Neural progenitor cell (in vitro differentiated cells): ENCODE data around the gene CPB2. TPM values are rescaled to one million over a fixed set of nuclear protein-coding genes. Genes with fewer than 3 reads are reported as not detected.

Source experiments
- DNase-seq: peaks from one replicate; pipeline ENCODE4 v3.0.0-alpha.2; 2016; ENCODE audit warnings: low spot score
- H2AFZ ChIP-seq: fragments of 200-600 bp; sonication (generic); replicated peaks from 2 replicates; pipeline ENCODE4 v1.6.1; 2016; ENCODE audit warnings: antibody characterized with exemption
- H3F3A ChIP-seq: fragments of 200-600 bp; sonication (generic); 2 replicates; pipeline ENCODE4 v1.6.1; 2016; ENCODE audit warnings: antibody characterized with exemption, low read depth
- H3K27ac ChIP-seq: fragments of 200-600 bp; sonication (generic); 2 replicates; pipeline ENCODE4 v1.5.1; 2016; ENCODE audit warnings: mild to moderate bottlenecking
- H3K27me3 ChIP-seq: fragments of 200-600 bp; sonication (generic); 2 replicates; pipeline ENCODE4 v1.6.1; 2016; ENCODE audit warnings: mild to moderate bottlenecking, moderate library complexity
- H3K36me3 ChIP-seq: fragments of 200-600 bp; sonication (generic); 2 replicates; pipeline ENCODE4 v1.5.1; 2016
- H3K4me1 ChIP-seq: fragments of 200-600 bp; sonication (generic); 2 replicates; pipeline ENCODE4 v1.6.1; 2016; ENCODE audit warnings: mixed run types
- H3K4me2 ChIP-seq: fragments of 200-600 bp; sonication (generic); 2 replicates; pipeline ENCODE4 v1.6.1; 2016
- H3K4me3 ChIP-seq: fragments of 200-600 bp; sonication (generic); 2 replicates; pipeline ENCODE4 v1.5.1; 2016
- H3K79me2 ChIP-seq: fragments of 200-600 bp; sonication (generic); 2 replicates; pipeline ENCODE4 v1.6.1; 2016; ENCODE audit warnings: low read depth
- H3K9ac ChIP-seq: fragments of 200-600 bp; sonication (generic); 2 replicates; pipeline ENCODE4 v1.6.1; 2016
- H3K9me3 ChIP-seq: fragments of 200-600 bp; sonication (generic); 2 replicates; pipeline ENCODE4 v1.5.1; 2016; ENCODE audit warnings: low read depth
- H4K20me1 ChIP-seq: fragments of 200-600 bp; sonication (generic); 2 replicates; pipeline ENCODE4 v1.6.1; 2016; ENCODE audit warnings: low read depth
- H3K27ac Mint-ChIP-seq: 3 replicates; pipeline ENCODE4 v1.8.0; 2021; ENCODE audit warnings: mixed read lengths
- H3K27me3 Mint-ChIP-seq: 2 replicates; pipeline ENCODE4 v1.8.0; 2022; ENCODE audit warnings: low read depth, mild to moderate bottlenecking, inconsistent platforms, moderate library complexity, mixed read lengths; ENCODE audit not compliant: insufficient read depth
- H3K36me3 Mint-ChIP-seq: 3 replicates; pipeline ENCODE4 v1.8.0; 2021; ENCODE audit warnings: mixed read lengths
- H3K4me1 Mint-ChIP-seq: 3 replicates; pipeline ENCODE4 v1.8.0; 2021; ENCODE audit warnings: mixed read lengths
- H3K4me3 Mint-ChIP-seq: 3 replicates; pipeline ENCODE4 v1.8.0; 2021; ENCODE audit warnings: mild to moderate bottlenecking, moderate library complexity, mixed read lengths
- H3K9me3 Mint-ChIP-seq: 3 replicates; pipeline ENCODE4 v1.8.0; 2020; ENCODE audit warnings: mixed read lengths
- EZH2 ChIP-seq: fragments of 200-600 bp; sonication (generic); IDR thresholded peaks from 2 replicates; pipeline ENCODE4 v1.6.1; 2017; ENCODE audit warnings: antibody characterized with exemption, mild to moderate bottlenecking, moderate library complexity
- EZH2phosphoT487 ChIP-seq: fragments of 200-600 bp; sonication (generic); IDR thresholded peaks from 2 replicates; pipeline ENCODE4 v1.6.1; 2017; ENCODE audit warnings: antibody characterized with exemption
- total RNA-seq: library from RNA; depleted of rRNA; stranded (reverse); fragments of >200 nt; gene quantifications from 2 replicates; pipeline ENCODE4 v1.2.3, GENCODE V29; 2015; ENCODE audit warnings: low replicate concordance
- TF ChIP-seq, protein P1 (sequence below): fragments of 200-600 bp; sonication (generic); IDR thresholded peaks from 2 replicates; pipeline ENCODE4 v1.5.1; 2017; ENCODE audit warnings: antibody characterized with exemption, mild to moderate bottlenecking

The CPB2 gene
- total RNA-seq, 1 donor from 2014 or later, result not detected

- H3K4me2 ChIP-seq, result no peak overlapping the region
- Mint-ChIP-seq H3K4me1 (peaks cover 15% of the 10 kb centered on the region), H3K27ac (no peak overlapping the region), H3K36me3 (peaks cover 2% of the 10 kb centered on the region), H3K27me3 (no peaks in the 10 kb centered on the region), H3K4me3 (no peak overlapping the region), H3K9me3 (no peaks in the 10 kb centered on the region)
- H3K79me2 ChIP-seq, result no peaks in the 10 kb centered on the region
- no peaks in the 10 kb centered on the region for H3K9me3 ChIP-seq
- H3K4me3 ChIP-seq, result no peak overlapping the region
- no peak overlapping the region for H3K27ac ChIP-seq
- H2AFZ ChIP-seq, result no peak overlapping the region
- H3K9ac ChIP-seq, result no peak overlapping the region
- no peaks in the 10 kb centered on the region for H3K36me3 ChIP-seq
- DNase-seq, result no peak
- no peaks in the 10 kb centered on the region for H3F3A ChIP-seq
- TF ChIP-seq, protein P1, sequence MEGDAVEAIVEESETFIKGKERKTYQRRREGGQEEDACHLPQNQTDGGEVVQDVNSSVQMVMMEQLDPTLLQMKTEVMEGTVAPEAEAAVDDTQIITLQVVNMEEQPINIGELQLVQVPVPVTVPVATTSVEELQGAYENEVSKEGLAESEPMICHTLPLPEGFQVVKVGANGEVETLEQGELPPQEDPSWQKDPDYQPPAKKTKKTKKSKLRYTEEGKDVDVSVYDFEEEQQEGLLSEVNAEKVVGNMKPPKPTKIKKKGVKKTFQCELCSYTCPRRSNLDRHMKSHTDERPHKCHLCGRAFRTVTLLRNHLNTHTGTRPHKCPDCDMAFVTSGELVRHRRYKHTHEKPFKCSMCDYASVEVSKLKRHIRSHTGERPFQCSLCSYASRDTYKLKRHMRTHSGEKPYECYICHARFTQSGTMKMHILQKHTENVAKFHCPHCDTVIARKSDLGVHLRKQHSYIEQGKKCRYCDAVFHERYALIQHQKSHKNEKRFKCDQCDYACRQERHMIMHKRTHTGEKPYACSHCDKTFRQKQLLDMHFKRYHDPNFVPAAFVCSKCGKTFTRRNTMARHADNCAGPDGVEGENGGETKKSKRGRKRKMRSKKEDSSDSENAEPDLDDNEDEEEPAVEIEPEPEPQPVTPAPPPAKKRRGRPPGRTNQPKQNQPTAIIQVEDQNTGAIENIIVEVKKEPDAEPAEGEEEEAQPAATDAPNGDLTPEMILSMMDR, result no peak
- TF ChIP-seq EZH2phosphoT487, result no peak
- no peaks in the 10 kb centered on the region for H3K27me3 ChIP-seq
- no peaks in the 10 kb centered on the region for H4K20me1 ChIP-seq
- no peaks in the 10 kb centered on the region for H3K4me1 ChIP-seq
These were observed 4.6 kb upstream of the CPB2 start for GRCh38 chr13:46109451-46109850.

DNA sequence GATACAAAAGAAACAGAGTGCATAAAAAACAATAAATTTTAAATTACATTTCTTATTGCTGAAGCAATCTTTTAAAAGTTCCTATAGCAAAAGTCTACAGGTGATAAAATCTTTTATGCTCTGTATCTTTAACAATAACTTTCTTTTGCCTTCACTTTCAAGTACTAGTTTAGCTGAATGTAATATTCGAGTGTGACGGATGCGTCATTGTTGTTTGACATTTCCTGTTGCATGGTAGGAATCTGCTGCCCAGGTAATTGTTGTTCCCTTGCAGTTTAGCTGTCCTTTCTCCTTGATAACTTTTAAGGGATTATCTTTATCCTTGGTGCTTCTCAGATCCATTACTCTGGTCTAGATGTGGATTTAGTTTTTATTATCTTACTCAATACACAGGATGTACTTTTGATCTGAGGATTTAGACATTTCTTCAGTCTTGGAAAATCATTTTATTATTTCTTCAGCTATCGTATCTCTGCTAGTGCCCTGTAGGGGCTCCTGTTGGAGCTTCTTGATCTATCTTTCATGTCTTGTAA is 2.1 kb upstream of the CPB2 start:
- Histone ChIP-seq H3K36me3 (no peaks in the 10 kb centered on the region), H3K79me2 (no peaks in the 10 kb centered on the region), H3K27me3 (no peaks in the 10 kb centered on the region), H2AFZ (no peak overlapping the region), H3K4me2 (no peak overlapping the region), H3K4me1 (no peaks in the 10 kb centered on the region), H3K4me3 (no peak overlapping the region), H4K20me1 (no peaks in the 10 kb centered on the region), H3K9ac (no peak overlapping the region), H3K27ac (no peak overlapping the region), H3F3A (no peaks in the 10 kb centered on the region), H3K9me3 (no peaks in the 10 kb centered on the region)
- TF ChIP-seq EZH2 (no peak), EZH2phosphoT487 (no peak)
- TF ChIP-seq, protein P1, result no peak
- no peak overlapping the region for H3K27ac Mint-ChIP-seq
- no peak overlapping the region for H3K4me3 Mint-ChIP-seq
- no peaks in the 10 kb centered on the region for H3K27me3 Mint-ChIP-seq
- no peaks in the 10 kb centered on the region for H3K9me3 Mint-ChIP-seq
- DNase-seq, result no peak
- peaks cover 2% of the 10 kb centered on the region for H3K36me3 Mint-ChIP-seq
- H3K4me1 Mint-ChIP-seq, result peaks cover 16% of the 10 kb centered on the region

DNA sequence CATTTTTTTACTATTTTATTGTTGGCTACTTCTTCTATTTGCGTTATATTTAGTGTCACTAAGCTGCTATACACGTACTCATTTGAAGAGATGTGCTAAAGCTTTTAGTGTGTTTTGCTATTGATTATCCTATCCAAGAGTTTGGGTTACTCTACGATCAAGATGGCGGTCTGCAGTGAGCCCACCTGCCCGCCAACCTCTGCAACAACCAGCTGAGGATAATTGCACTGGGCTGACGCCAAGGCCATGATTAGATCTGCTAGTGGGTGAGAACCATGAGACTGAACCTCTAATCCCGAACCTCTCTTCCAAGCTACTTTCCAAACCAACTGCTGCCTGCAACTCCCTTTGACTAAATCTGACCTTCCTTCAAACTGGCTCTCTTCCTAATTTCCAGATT is 1.8 kb downstream of the CPB2 start:
- no peak for TF ChIP-seq EZH2phosphoT487
- TF ChIP-seq, protein P1, result no peak
- no peak for TF ChIP-seq EZH2
- Histone ChIP-seq H3K4me1 (no peaks in the 10 kb centered on the region), H3K27me3 (no peaks in the 10 kb centered on the region), H3K4me3 (no peak overlapping the region), H3K27ac (no peak overlapping the region), H3F3A (no peaks in the 10 kb centered on the region), H3K36me3 (no peaks in the 10 kb centered on the region), H3K4me2 (no peak overlapping the region), H3K79me2 (no peaks in the 10 kb centered on the region), H4K20me1 (no peaks in the 10 kb centered on the region), H2AFZ (no peak overlapping the region), H3K9me3 (no peaks in the 10 kb centered on the region), H3K9ac (no peak overlapping the region)
- H3K4me1 Mint-ChIP-seq, result peaks cover 14% of the 10 kb centered on the region
- no peaks in the 10 kb centered on the region for H3K27me3 Mint-ChIP-seq
- H3K27ac Mint-ChIP-seq, result peak overlapping the region; percentile 65
- DNase-seq, result no peak
- no peaks in the 10 kb centered on the region for H3K9me3 Mint-ChIP-seq
- no peak overlapping the region for H3K4me3 Mint-ChIP-seq
- no peaks in the 10 kb centered on the region for H3K36me3 Mint-ChIP-seq
